ENCODE data around the gene ADORA2A.

Gene ADORA2A

DNA sequence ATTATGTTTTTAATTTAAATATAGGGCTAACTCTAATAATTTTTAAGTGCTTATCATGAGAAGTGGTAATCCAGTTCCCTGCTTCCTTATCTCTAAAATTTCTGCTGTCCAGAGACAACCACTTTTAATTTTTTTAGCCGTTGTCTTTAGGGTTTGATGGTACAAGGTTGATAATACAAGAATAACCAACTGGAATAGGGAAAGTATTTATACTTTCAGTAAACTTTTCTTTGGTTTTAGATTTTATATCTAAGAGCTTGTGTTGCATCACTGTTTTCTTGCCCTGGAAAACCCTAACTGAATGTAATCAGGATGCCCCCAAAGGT, 46.5 kb upstream of the ADORA2A start:
- TF ChIP-seq EZH2phosphoT487 (IDR thresholded peaks at IDR 0.05; ENCODE audit: low read length), result no peak
- TF ChIP-seq EZH2 (optimal IDR thresholded peaks at IDR 0.05; ENCODE audit: low read depth, low read length), result no peak
- TF ChIP-seq, protein P1, sequence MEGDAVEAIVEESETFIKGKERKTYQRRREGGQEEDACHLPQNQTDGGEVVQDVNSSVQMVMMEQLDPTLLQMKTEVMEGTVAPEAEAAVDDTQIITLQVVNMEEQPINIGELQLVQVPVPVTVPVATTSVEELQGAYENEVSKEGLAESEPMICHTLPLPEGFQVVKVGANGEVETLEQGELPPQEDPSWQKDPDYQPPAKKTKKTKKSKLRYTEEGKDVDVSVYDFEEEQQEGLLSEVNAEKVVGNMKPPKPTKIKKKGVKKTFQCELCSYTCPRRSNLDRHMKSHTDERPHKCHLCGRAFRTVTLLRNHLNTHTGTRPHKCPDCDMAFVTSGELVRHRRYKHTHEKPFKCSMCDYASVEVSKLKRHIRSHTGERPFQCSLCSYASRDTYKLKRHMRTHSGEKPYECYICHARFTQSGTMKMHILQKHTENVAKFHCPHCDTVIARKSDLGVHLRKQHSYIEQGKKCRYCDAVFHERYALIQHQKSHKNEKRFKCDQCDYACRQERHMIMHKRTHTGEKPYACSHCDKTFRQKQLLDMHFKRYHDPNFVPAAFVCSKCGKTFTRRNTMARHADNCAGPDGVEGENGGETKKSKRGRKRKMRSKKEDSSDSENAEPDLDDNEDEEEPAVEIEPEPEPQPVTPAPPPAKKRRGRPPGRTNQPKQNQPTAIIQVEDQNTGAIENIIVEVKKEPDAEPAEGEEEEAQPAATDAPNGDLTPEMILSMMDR (IDR thresholded peaks at IDR 0.05; ENCODE audit: low read length), result no peak
- no peaks in the 10 kb centered on the region for H4K20me1 ChIP-seq (ENCODE audit: insufficient read depth, low read length)
- no peak overlapping the region for H3K4me3 ChIP-seq (ENCODE audit: low read length)
- no peak overlapping the region for H3K9ac ChIP-seq (ENCODE audit: low read length)
- H3K27me3 ChIP-seq (replicated peaks; ENCODE audit: insufficient read depth, low read length), result no peaks in the 10 kb centered on the region
- peaks cover 10% of the 10 kb centered on the region for H3K79me2 ChIP-seq (ENCODE audit: low read length)
- H3K9me2 ChIP-seq (replicated peaks; ENCODE audit: insufficient read depth, low read length), result no peaks in the 10 kb centered on the region
- no peak overlapping the region for H2AFZ ChIP-seq (ENCODE audit: low read length)
- H3K36me3 ChIP-seq (replicated peaks; ENCODE audit: insufficient read depth, low read length), result 0 out of 2 replicates have a peak, but pooled peaks cover 4% of the 10 kb centered on the region
- H3K4me1 ChIP-seq (ENCODE audit: low read length), result peaks cover 10% of the 10 kb centered on the region
- no peak overlapping the region for H3K4me2 ChIP-seq (ENCODE audit: low read depth, low read length)
- no peaks in the 10 kb centered on the region for H3K9me3 ChIP-seq (replicated peaks; ENCODE audit: insufficient read depth, low read length)
- no peak overlapping the region for H3K27ac ChIP-seq (ENCODE audit: low read length)
- no peak for DNase-seq
- peaks cover 5% of the 10 kb centered on the region for H3F3A ChIP-seq (ENCODE audit: insufficient read depth, low read length)

- no peak overlapping the region for H3K9ac ChIP-seq (ENCODE audit: low read length)
- no peaks in the 10 kb centered on the region for H3K27me3 ChIP-seq (replicated peaks; ENCODE audit: insufficient read depth, low read length)
- H2AFZ ChIP-seq (ENCODE audit: low read length), result no peak overlapping the region
- H3K4me1 ChIP-seq (ENCODE audit: low read length), result no peaks in the 10 kb centered on the region
- H3K4me2 ChIP-seq (ENCODE audit: low read depth, low read length), result no peak overlapping the region
- no peaks in the 10 kb centered on the region; the same call in 1 of the 2 replicates for H3F3A ChIP-seq (ENCODE audit: insufficient read depth, low read length)
- H3K9me2 ChIP-seq (replicated peaks; ENCODE audit: insufficient read depth, low read length), result no peaks in the 10 kb centered on the region
- H3K9me3 ChIP-seq (replicated peaks; ENCODE audit: insufficient read depth, low read length), result no peaks in the 10 kb centered on the region
- DNase-seq, result no peak
- no peak for TF ChIP-seq EZH2phosphoT487 (IDR thresholded peaks at IDR 0.05; ENCODE audit: low read length)
- TF ChIP-seq EZH2 (optimal IDR thresholded peaks at IDR 0.05; ENCODE audit: low read depth, low read length), result no peak
- TF ChIP-seq, protein P1 (IDR thresholded peaks at IDR 0.05; ENCODE audit: low read length), result no peak
- H3K36me3 ChIP-seq (replicated peaks; ENCODE audit: insufficient read depth, low read length), result no peaks in the 10 kb centered on the region
- H3K27ac ChIP-seq (ENCODE audit: low read length), result no peak overlapping the region
- H3K4me3 ChIP-seq (ENCODE audit: low read length), result no peak overlapping the region
- peaks cover 2% of the 10 kb centered on the region; the same call in 1 of the 2 replicates for H3K79me2 ChIP-seq (ENCODE audit: low read length)
- H4K20me1 ChIP-seq (ENCODE audit: insufficient read depth, low read length), result no peaks in the 10 kb centered on the region
Measured at GRCh38 chr22:24383061-24383460, 44.3 kb upstream of the ADORA2A start.

DNA sequence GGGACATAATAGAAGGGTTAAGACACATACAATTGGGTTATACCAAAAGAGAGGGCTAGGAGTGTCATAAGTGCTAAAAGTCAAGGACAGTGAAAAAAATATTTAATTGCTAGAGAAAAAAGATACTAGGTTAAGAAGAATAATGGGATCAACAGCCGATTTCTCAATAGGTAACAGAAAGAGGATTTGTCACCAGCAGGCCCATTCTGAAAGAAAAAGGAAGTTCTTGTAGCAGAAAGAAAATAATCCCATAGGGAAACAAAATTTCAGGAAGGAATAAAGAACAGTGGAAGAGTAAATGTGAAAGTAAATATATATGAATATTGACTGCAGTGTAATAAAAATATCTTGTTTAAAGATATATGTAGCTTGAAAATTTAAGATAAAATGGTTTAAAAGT, 43.3 kb upstream of the ADORA2A start:
- DNase-seq, result no peak
- no peak overlapping the region for H3K4me3 ChIP-seq (ENCODE audit: low read length)
- H3K9me3 ChIP-seq (replicated peaks; ENCODE audit: insufficient read depth, low read length), result no peaks in the 10 kb centered on the region
- no peaks in the 10 kb centered on the region for H3K4me1 ChIP-seq (ENCODE audit: low read length)
- H3K36me3 ChIP-seq (replicated peaks; ENCODE audit: insufficient read depth, low read length), result no peaks in the 10 kb centered on the region
- TF ChIP-seq EZH2 (optimal IDR thresholded peaks at IDR 0.05; ENCODE audit: low read depth, low read length), result no peak
- TF ChIP-seq EZH2phosphoT487 (IDR thresholded peaks at IDR 0.05; ENCODE audit: low read length), result no peak
- TF ChIP-seq, protein P1 (IDR thresholded peaks at IDR 0.05; ENCODE audit: low read length), result no peak
- H3K4me2 ChIP-seq (ENCODE audit: low read depth, low read length), result no peak overlapping the region
- H3K79me2 ChIP-seq (ENCODE audit: low read length), result peaks cover 2% of the 10 kb centered on the region; the same call in 1 of the 2 replicates
- H3F3A ChIP-seq (ENCODE audit: insufficient read depth, low read length), result no peaks in the 10 kb centered on the region; the same call in 1 of the 2 replicates
- no peak overlapping the region for H2AFZ ChIP-seq (ENCODE audit: low read length)
- H4K20me1 ChIP-seq (ENCODE audit: insufficient read depth, low read length), result no peaks in the 10 kb centered on the region
- no peak overlapping the region for H3K9ac ChIP-seq (ENCODE audit: low read length)
- H3K27ac ChIP-seq (ENCODE audit: low read length), result no peak overlapping the region
- H3K9me2 ChIP-seq (replicated peaks; ENCODE audit: insufficient read depth, low read length), result no peaks in the 10 kb centered on the region
- H3K27me3 ChIP-seq (replicated peaks; ENCODE audit: insufficient read depth, low read length), result no peaks in the 10 kb centered on the region

Measured in MM.1S (cell line).